SK-N-SH (cell line): ENCODE data around the gene SLC35C1. TPM values are rescaled to one million over a fixed set of nuclear protein-coding genes. Genes with fewer than 3 reads are reported as not detected.

Source experiments
- CTCF ChIA-PET: fragments of 300-600, 350-600 bp; formaldehyde crosslinking; extraction: SDS; loops from one replicate; lab custom pipeline; 2021; lab: Yijun Ruan, JAX
- POLR2A ChIA-PET: fragments of 350-600 bp; sonication (Branson Sonifier 250); formaldehyde crosslinking; extraction: SDS; loops from one replicate; lab custom pipeline; 2020; ENCODE audit warnings: antibody characterized with exemption, inconsistent platforms; lab: Yijun Ruan, JAX
- DNase-seq: peaks from one replicate; pipeline ENCODE4 v3.0.0; 2012
- H2AFZ ChIP-seq: fragments of 200-600 bp; sonication (generic); 2 replicates; pipeline ENCODE4 v1.8.1; 2016; ENCODE audit warnings: antibody characterized with exemption, mild to moderate bottlenecking, low read depth
- H3F3A ChIP-seq: fragments of 200-600 bp; sonication (generic); replicated peaks from 2 replicates; pipeline ENCODE3; 2016; ENCODE audit warnings: antibody characterized with exemption, mild to moderate bottlenecking; ENCODE audit not compliant: insufficient read depth
- H3K27ac ChIP-seq, 2 experiments: fragments of 200-500 bp in 1 of 2; fragments of 200-600 bp in 1 of 2; sonication (Bioruptor generic) in 1 of 2; sonication (generic), shearing (Covaris generic) in 1 of 2; 2 replicates each; pipeline versions ENCODE4 v1.5.1 to v1.6.1; 2014 to 2016; ENCODE audit warnings: low read depth in 2 of 2, inconsistent platforms in 1 of 2, low read length in 1 of 2, mild to moderate bottlenecking in 1 of 2, mixed read lengths in 1 of 2
- H3K27me3 ChIP-seq: fragments of 200-600 bp; sonication (generic), shearing (Covaris generic); 2 replicates; pipeline ENCODE4 v1.6.1; 2016; ENCODE audit warnings: mixed run types; ENCODE audit not compliant: insufficient read depth
- H3K36me3 ChIP-seq, 2 experiments: fragments of 200-500 bp in 1 of 2; fragments of 200-600 bp in 1 of 2; sonication (Bioruptor generic) in 1 of 2; sonication (generic) in 1 of 2; replicated peaks in 1 of 2; 2 replicates each; pipeline versions ENCODE3 to v1.5.1; 2014 to 2016; ENCODE audit warnings: low read length in 1 of 2, mild to moderate bottlenecking in 1 of 2; ENCODE audit not compliant: insufficient read depth in 2 of 2, control insufficient read depth in 1 of 2
- H3K4me1 ChIP-seq, 2 experiments: fragments of 200-500 bp in 1 of 2; fragments of 200-600 bp in 1 of 2; sonication (Bioruptor generic) in 1 of 2; sonication (generic), shearing (Covaris generic) in 1 of 2; 2 replicates each; pipeline versions ENCODE4 v1.5.1 to v1.6.1; 2014 to 2016; ENCODE audit warnings: low read depth in 1 of 2, low read length in 1 of 2, mixed run types in 1 of 2; ENCODE audit not compliant: insufficient read depth in 2 of 2, control insufficient read depth in 1 of 2
- H3K4me2 ChIP-seq: fragments of 200-600 bp; sonication (generic), shearing (Covaris generic); 2 replicates; pipeline ENCODE4 v1.6.1; 2017; ENCODE audit warnings: mixed run types
- H3K4me3 ChIP-seq, 2 experiments: fragments of 200-500 bp in 1 of 2; fragments of 200-600 bp in 1 of 2; sonication (Bioruptor generic) in 1 of 2; sonication (generic), shearing (Covaris generic) in 1 of 2; 2 replicates each; pipeline versions ENCODE4 v1.5.1 to v1.8.1; 2014 to 2016; ENCODE audit warnings: low read depth in 2 of 2, inconsistent platforms in 1 of 2, low read length in 1 of 2, mild to moderate bottlenecking in 1 of 2, mixed read lengths in 1 of 2, moderate library complexity in 1 of 2
- H3K79me2 ChIP-seq: fragments of 200-600 bp; sonication (generic); 2 replicates; pipeline ENCODE4 v1.8.1; 2017; ENCODE audit warnings: mild to moderate bottlenecking; ENCODE audit not compliant: insufficient read depth
- H3K9ac ChIP-seq: fragments of 200-600 bp; sonication (generic); 2 replicates; pipeline ENCODE4 v1.6.1; 2017; ENCODE audit warnings: mixed run types
- H3K9me2 ChIP-seq: fragments of 200-600 bp; sonication (generic); 2 replicates; pipeline ENCODE4 v1.6.1; 2017; ENCODE audit warnings: mixed run types
- H3K9me3 ChIP-seq: fragments of 200-600 bp; sonication (generic); 2 replicates; pipeline ENCODE4 v1.6.1; 2017; ENCODE audit warnings: mixed run types, mild to moderate bottlenecking, moderate library complexity
- H4K20me1 ChIP-seq: fragments of 200-600 bp; sonication (generic); 2 replicates; pipeline ENCODE4 v1.6.1; 2017; ENCODE audit warnings: mild to moderate bottlenecking, mixed run types; ENCODE audit not compliant: insufficient read depth
- CHD2 ChIP-seq: fragments of 150-350 bp; IDR thresholded peaks from 2 replicates; pipeline ENCODE4 v1.6.1; 2018; ENCODE audit warnings: low read length; ENCODE audit not compliant: partially characterized antibody
- EZH2phosphoT487 ChIP-seq: fragments of 200-600 bp; sonication (generic); IDR thresholded peaks from 2 replicates; pipeline ENCODE4 v1.6.1; 2017; ENCODE audit warnings: low read depth, mixed run types, mild to moderate bottlenecking, antibody characterized with exemption, moderate library complexity, borderline replicate concordance
- FOXJ3 ChIP-seq: sonication (generic); formaldehyde crosslinking; IDR thresholded peaks from 2 replicates; pipeline ENCODE4 v1.5.1; 2020; ENCODE audit warnings: mild to moderate bottlenecking, missing genetic modification reagents
- FOXM1 ChIP-seq: IDR thresholded peaks from 2 replicates; pipeline ENCODE4 v1.4.0; 2012; ENCODE audit warnings: low read depth, mild to moderate bottlenecking
- GABPA ChIP-seq: IDR thresholded peaks from 2 replicates; pipeline ENCODE4 v1.4.0; 2012; ENCODE audit warnings: low read depth, mild to moderate bottlenecking
- JUND ChIP-seq: IDR thresholded peaks from 2 replicates; pipeline ENCODE4 v1.4.0; 2012
- MXI1 ChIP-seq: IDR thresholded peaks from 2 replicates; pipeline ENCODE4 v1.6.1; 2012; ENCODE audit warnings: mild to moderate bottlenecking, low read depth, low read length, improper control_type of control experiment
- NFIC ChIP-seq: IDR thresholded peaks from 2 replicates; pipeline ENCODE4 v1.4.0; 2012; ENCODE audit warnings: borderline replicate concordance
- NRF1 ChIP-seq: IDR thresholded peaks from 2 replicates; pipeline ENCODE4 v1.6.1; 2012; ENCODE audit warnings: low read depth, mild to moderate bottlenecking, low read length
- PBX3 ChIP-seq: IDR thresholded peaks from 2 replicates; pipeline ENCODE4; 2012
- POLR2AphosphoS5 ChIP-seq: IDR thresholded peaks from 2 replicates; pipeline ENCODE4 v1.6.1; 2012; ENCODE audit warnings: low read depth, low read length
- RFX5 ChIP-seq: IDR thresholded peaks from 2 replicates; pipeline ENCODE4 v1.6.1; 2012; ENCODE audit warnings: mild to moderate bottlenecking, improper control_type of control experiment, low read length
- RXRA ChIP-seq: IDR thresholded peaks from 2 replicates; pipeline ENCODE4 v1.4.0; 2012; ENCODE audit warnings: low read depth, mild to moderate bottlenecking, borderline replicate concordance
- SIN3A ChIP-seq: IDR thresholded peaks from 2 replicates; pipeline ENCODE4 v1.6.1; 2012; ENCODE audit warnings: low read depth, mild to moderate bottlenecking, low read length, moderate library complexity, borderline replicate concordance
- TAF1 ChIP-seq: IDR thresholded peaks from 2 replicates; pipeline ENCODE4 v1.6.1; 2012; ENCODE audit warnings: low read depth, mild to moderate bottlenecking, low read length, moderate library complexity, borderline replicate concordance
- TEAD4 ChIP-seq: IDR thresholded peaks from 2 replicates; pipeline ENCODE4 v1.4.0; 2012; ENCODE audit warnings: mild to moderate bottlenecking, borderline replicate concordance; ENCODE audit not compliant: insufficient read depth
- YY1 ChIP-seq: IDR thresholded peaks from 2 replicates; pipeline ENCODE4 v1.4.0; 2012; ENCODE audit warnings: low read depth, mild to moderate bottlenecking
- WGBS: methylation state at CpG from one replicate; pipeline ENCODE4 v1.1.6; 2017; ENCODE audit warnings: low lambda C conversion rate; 5-methylcytosine and 5-hydroxymethylcytosine counted together
- polyA plus RNA-seq, 3 experiments: library from polyadenylated mRNA; depleted of rRNA; stranded (reverse); fragments of >200 nt; gene quantifications; 2 replicates each; pipeline ENCODE4 v1.2.3, GENCODE V29; 2012
- TF ChIP-seq, protein P1 (sequence below): IDR thresholded peaks from 2 replicates; pipeline ENCODE4 v1.6.1; 2012; ENCODE audit warnings: mild to moderate bottlenecking, low read depth, low read length, moderate library complexity
- TF ChIP-seq, protein P2 (sequence below): IDR thresholded peaks from 2 replicates; pipeline ENCODE4 v1.4.0; 2012; ENCODE audit warnings: low read depth

The SLC35C1 gene
- polyA plus RNA-seq, 1 of the 3 experiments (the other 2 are of a cell fraction): 6.2 TPM

DNA sequence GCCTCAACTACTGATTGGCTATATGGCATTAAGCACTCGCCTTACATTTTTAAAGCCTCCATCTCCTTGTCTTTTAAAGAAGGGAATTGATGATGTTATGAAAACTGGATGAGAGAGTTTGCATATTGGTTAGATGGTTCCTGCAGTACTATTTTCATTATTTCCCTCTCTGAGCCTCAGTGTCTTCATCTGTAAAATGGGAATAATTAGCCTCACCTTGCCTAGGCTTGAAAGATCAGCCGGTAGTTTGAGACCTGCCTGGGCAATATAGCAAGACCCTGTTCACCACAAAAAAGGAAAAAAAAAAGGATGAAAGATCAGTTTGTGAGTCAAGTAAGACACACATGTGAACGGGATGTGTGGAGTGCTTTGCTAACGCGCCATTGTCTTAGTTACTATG lies 35.0 kb upstream of the SLC35C1 start:
- H3K4me3 ChIP-seq: no peak overlapping the region
- peaks cover 0 to 7% of the 10 kb centered on the region in 2 experiments; a peak in 2 of 4 replicates for H3K4me1 ChIP-seq
- H3K9me2 ChIP-seq: no peaks in the 10 kb centered on the region
- peaks cover 25% of the 10 kb centered on the region; the same call in 1 of the 2 replicates for H3K27me3 ChIP-seq
- H3K27ac ChIP-seq: no peak overlapping the region
- no peaks in the 10 kb centered on the region for H3K36me3 ChIP-seq
- no peaks in the 10 kb centered on the region for H3K9me3 ChIP-seq
- H3F3A ChIP-seq: no peaks in the 10 kb centered on the region
- H4K20me1 ChIP-seq: no peaks in the 10 kb centered on the region
- no peaks in the 10 kb centered on the region for H3K79me2 ChIP-seq
- no peak overlapping the region for H3K4me2 ChIP-seq
- 79% methylated on average over 5 of the region's 5 CpGs for WGBS
- ChIA-PET CTCF (interaction anchor here (0.7 to 9.0 kb wide), 14 partner anchors 13 to 430 kb away, joined by 3 to 252 read pairs (median 27); partner anchors contain the start of genes CHST1 and SLC35C1), POLR2A (no interaction called here)
- TF ChIP-seq GABPA (no peak), MXI1 (no peak), TEAD4 (no peak), RXRA (no peak), YY1 (no peak), RFX5 (no peak), TAF1 (no peak), FOXJ3 (CRISPR knock-in tag) (no peak), EZH2phosphoT487 (no peak), NRF1 (no peak), FOXM1 (no peak), CHD2 (no peak), NFIC (no peak), POLR2AphosphoS5 (no peak), PBX3 (no peak), JUND (no peak), SIN3A (no peak)
- TF ChIP-seq, protein P1, sequence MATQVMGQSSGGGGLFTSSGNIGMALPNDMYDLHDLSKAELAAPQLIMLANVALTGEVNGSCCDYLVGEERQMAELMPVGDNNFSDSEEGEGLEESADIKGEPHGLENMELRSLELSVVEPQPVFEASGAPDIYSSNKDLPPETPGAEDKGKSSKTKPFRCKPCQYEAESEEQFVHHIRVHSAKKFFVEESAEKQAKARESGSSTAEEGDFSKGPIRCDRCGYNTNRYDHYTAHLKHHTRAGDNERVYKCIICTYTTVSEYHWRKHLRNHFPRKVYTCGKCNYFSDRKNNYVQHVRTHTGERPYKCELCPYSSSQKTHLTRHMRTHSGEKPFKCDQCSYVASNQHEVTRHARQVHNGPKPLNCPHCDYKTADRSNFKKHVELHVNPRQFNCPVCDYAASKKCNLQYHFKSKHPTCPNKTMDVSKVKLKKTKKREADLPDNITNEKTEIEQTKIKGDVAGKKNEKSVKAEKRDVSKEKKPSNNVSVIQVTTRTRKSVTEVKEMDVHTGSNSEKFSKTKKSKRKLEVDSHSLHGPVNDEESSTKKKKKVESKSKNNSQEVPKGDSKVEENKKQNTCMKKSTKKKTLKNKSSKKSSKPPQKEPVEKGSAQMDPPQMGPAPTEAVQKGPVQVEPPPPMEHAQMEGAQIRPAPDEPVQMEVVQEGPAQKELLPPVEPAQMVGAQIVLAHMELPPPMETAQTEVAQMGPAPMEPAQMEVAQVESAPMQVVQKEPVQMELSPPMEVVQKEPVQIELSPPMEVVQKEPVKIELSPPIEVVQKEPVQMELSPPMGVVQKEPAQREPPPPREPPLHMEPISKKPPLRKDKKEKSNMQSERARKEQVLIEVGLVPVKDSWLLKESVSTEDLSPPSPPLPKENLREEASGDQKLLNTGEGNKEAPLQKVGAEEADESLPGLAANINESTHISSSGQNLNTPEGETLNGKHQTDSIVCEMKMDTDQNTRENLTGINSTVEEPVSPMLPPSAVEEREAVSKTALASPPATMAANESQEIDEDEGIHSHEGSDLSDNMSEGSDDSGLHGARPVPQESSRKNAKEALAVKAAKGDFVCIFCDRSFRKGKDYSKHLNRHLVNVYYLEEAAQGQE: no peak
- TF ChIP-seq, protein P2, sequence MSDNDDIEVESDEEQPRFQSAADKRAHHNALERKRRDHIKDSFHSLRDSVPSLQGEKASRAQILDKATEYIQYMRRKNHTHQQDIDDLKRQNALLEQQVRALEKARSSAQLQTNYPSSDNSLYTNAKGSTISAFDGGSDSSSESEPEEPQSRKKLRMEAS: no peak
- no peak for DNase-seq
- H3K9ac ChIP-seq: no peak overlapping the region
- no peak overlapping the region for H2AFZ ChIP-seq
